ENCODE measurements around the gene HOXD10.
A peak's percentile ranks its signal among the peaks of the same experiment; 100 is the strongest.

Gene HOXD10

GRCh38 chr2:176123411-176124109 lies 7.0 kb downstream of the HOXD10 start:
- no peak for DNase-seq

GRCh38 chr2:176124110-176124946 lies 7.8 kb downstream of the HOXD10 start:
- DNase-seq = no peak

- no peak for DNase-seq
Observed at GRCh38 chr2:176124947-176125771, 8.6 kb downstream of the HOXD10 start.

- no peak for DNase-seq
Observed at GRCh38 chr2:176125772-176126054, 9.1 kb downstream of the HOXD10 start.

- DNase-seq = peak; percentile 50
Observed at GRCh38 chr2:176126929-176127773, 10.6 kb downstream of the HOXD10 start.

GRCh38 chr2:176127774-176128072 lies 11.1 kb downstream of the HOXD10 start:
- no peak for DNase-seq

GRCh38 chr2:176128172-176128981 lies 11.8 kb downstream of the HOXD10 start:
- no peak for DNase-seq

GRCh38 chr2:176128982-176129796 lies 12.6 kb downstream of the HOXD10 start, which contains the start of gene HOXD8:
Gene HOXD8, plus strand, starts transcription at chr2:176129705. Its CDS starts 662 bp downstream, at chr2:176130367.
- no peak for DNase-seq

GRCh38 chr2:176129813-176130146 lies 13.2 kb downstream of the HOXD10 start:
- no peak for DNase-seq

- DNase-seq = no peak
Observed at GRCh38 chr2:176130147-176130956, 13.8 kb downstream of the HOXD10 start.

GRCh38 chr2:176130957-176131847 lies 14.6 kb downstream of the HOXD10 start:
- no peak for DNase-seq

- no peak for DNase-seq
Observed at GRCh38 chr2:176131848-176132158, 15.2 kb downstream of the HOXD10 start.

- no peak for DNase-seq
Observed at GRCh38 chr2:176132205-176133171, 15.9 kb downstream of the HOXD10 start.

- DNase-seq = no peak
Observed at GRCh38 chr2:176133389-176133788, 16.8 kb downstream of the HOXD10 start.

- no peak for DNase-seq
Observed at GRCh38 chr2:176134035-176134434, 17.5 kb downstream of the HOXD10 start.

- no peak for DNase-seq
Observed at GRCh38 chr2:176135035-176135440, 18.5 kb downstream of the HOXD10 start.

- no peak for DNase-seq
Observed at GRCh38 chr2:176136374-176137251, 20.0 kb downstream of the HOXD10 start.

All from activated CD4-positive, alpha-beta T cell treated with anti-CD3 and anti-CD28 coated beads for 1 hour (primary cell).